GM12873 (cell line): Measurements from ENCODE around the gene AUH.

Source experiments
- TF ChIP-seq, protein P1 (sequence below): IDR thresholded peaks from 2 replicates; pipeline ENCODE4 v1.5.1; 2012; ENCODE audit warnings: low read depth, mild to moderate bottlenecking, moderate library complexity, low read length, control low read depth; ENCODE audit not compliant: insufficient read depth; ENCODE audit errors: missing control alignments

Gene AUH

DNA sequence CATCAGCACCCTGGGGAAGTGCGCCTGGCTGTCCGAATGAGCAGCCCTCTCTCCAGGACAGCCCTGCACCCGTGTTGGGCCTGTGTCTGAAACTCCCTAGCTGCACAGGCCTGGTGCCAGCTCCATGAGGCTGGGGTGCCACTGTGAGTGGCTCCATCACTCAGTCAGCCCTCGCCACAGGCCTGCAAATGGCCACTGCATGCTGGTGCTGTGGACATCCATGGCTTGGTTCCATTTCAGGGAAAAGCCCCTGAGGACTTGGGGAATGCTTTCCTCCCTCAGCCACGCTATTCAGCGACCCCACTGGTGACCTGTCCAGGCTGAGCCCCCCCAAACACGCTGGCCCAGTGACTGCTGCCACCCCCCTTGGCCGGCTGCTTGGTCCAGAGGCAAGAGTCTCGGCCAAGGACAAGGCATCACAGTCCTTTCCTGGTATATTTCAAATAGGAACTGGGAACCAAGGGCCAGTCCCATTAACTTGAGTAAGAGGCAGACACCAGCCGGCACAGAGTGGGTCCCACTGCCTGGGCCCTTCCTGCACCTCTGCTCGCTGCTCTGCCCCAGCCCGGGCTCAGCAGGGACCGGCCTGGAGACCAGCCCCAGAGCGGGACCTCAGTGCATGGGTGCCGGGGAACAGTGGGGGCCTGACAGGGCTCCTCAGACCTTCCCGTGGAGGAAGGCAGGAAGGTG lies 181.3 kb downstream of the AUH start:
- TF ChIP-seq, protein P1, sequence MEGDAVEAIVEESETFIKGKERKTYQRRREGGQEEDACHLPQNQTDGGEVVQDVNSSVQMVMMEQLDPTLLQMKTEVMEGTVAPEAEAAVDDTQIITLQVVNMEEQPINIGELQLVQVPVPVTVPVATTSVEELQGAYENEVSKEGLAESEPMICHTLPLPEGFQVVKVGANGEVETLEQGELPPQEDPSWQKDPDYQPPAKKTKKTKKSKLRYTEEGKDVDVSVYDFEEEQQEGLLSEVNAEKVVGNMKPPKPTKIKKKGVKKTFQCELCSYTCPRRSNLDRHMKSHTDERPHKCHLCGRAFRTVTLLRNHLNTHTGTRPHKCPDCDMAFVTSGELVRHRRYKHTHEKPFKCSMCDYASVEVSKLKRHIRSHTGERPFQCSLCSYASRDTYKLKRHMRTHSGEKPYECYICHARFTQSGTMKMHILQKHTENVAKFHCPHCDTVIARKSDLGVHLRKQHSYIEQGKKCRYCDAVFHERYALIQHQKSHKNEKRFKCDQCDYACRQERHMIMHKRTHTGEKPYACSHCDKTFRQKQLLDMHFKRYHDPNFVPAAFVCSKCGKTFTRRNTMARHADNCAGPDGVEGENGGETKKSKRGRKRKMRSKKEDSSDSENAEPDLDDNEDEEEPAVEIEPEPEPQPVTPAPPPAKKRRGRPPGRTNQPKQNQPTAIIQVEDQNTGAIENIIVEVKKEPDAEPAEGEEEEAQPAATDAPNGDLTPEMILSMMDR = no peak

DNA sequence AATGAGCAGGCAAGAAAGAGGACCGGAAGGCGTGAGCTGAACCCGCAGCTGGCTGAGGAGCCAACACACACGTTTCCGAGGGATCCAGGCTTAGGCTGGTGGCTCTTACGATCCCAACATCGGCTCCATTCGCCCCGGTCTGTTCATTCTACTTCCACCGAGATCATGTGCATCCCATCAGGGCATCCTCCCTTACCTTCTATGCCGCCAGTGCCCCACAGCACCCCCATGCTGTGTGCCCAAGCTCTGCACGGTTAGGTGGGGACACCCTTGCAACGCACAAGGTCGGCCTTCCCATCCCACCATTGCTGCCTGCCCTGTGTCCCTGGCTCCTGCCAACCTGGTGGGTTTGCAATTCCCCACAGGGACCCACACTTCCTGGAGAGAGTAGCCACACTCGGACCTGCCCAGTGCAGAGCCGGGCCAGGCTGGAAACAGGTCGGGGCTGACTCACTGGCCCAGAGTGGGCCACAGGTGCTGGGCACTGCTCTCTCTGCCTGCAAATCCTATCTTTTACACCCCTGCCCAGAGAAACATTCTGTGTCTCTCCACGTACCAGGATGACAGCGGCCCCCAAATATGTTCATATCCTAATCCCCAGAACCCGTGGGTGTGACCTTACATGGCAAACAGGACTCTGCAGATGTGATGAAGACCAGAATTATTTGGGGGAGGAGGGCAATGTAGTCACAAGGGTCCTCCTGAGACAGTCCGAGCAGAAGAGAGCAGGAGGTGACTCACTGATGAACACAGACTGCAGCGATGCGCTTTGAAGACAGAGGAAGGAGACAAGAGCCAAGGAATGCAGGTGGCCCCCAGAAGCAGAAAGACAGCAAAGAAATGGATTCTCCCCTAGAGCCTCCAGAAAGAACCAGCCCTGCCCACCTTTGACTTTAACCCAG lies 182.2 kb downstream of the AUH start:
- TF ChIP-seq, protein P1 = peak; percentile 13

DNA sequence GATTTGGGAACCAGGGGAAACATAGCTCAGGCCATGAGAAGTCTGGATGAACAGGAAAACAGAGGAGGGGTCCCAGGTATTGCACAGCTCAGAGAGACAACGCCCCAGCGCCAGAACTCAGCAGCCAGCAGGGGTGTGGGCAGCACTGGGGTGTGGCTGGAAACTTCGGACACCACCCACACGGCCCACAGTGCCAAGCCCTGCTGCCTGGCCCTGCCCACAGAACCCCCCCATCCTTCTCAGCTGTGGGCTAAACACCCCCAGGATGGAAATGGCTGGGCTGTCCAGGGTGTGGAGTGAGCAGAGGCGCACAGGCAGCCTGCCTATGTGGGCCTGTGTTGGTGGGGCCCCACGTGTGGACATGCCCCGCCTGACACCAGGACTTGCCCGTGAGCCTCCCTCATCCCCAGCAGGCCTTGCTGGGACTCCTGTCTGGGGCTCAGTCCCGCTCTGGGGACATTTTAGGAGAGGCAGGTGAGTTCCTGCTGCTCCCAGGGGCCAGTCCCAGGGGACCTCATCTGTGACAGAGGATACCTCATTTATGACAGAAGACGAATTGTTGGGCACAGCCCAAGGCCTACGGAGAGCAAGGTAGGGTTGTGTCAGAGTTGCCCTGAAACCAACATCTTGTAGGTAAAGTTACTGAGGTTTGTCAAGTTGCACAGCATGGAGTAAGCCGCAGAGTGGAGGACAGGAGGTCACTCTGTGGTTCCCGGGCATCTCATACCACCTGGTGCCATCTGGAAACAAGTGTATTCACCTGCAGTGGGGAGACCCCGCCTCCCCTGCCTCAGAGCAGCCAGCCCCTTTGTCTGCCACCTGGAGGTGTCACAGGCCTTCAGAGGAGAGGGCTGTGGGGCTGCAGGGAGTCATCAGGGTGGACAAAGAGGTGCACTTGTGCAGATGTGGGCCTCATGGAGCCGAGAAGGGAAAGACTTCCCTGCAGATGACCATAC lies 183.2 kb downstream of the AUH start:
- TF ChIP-seq, protein P1 = no peak

DNA sequence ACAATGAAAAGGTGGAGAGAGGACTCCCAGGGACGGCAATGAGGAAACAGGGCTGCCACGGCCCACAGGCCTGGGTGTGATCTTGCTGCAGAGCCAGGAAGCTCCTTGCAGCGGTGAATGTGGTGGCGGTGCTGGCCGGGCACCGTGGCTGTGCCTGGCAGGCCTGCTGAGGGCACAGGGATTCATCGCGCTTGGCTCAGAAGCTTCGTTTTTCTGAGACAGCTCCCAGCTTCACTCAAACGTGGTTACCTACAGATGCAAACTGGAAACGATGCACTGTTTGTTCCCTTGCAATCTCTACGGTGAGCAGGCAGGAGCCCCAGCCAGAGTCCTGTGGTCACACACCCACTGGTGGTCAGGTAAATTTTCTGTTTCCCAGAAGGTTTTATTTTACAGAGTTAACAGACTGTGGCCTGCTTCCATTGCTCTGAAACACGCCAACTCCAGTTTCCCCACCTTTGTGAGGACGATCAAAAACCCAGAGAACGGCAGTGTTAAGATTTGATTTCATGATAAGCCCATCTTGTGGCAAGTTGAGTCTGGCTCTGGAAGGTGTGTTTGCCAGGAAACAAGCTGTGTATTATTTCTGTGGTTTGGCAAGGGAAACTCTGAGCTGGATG lies 183.9 kb downstream of the AUH start:
- TF ChIP-seq, protein P1 = no peak

DNA sequence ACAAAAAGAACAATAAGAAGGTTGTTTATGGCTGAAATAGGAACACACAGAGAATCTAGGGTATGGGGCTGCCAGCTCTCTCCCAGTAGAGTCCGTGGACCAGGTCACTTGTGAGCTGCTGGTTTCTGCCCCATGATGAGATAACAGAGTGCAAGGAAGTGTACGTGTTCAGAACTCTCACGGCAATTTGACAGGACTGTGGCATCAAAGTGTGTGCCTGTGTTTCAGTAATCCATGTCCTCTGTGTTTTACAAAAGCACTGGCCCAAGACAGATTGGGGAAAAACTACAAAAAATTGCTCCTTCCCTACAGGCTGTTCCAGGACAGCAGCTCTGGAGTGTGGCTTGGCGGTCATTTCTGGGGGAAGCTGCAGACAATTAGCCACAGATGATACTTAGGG lies 184.6 kb downstream of the AUH start:
- TF ChIP-seq, protein P1 = no peak

DNA sequence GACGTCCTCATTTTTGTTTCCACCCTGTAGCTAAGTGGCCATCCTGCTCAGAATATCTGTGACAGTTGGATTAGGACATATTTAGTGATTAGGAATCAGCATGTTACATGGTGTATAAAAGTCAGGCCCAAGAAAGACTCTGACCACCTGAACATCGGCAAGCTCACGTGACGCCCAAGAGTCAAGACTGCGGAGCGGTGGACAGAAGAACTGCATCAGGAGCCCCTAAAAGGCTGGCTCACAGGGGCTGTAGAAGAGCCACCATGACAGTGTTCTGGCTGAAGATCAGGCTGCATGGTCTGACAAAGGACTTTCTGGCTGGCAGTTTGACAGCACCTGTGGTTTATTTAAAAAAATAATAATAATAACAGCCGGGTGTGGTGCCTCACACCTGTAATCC lies 185.3 kb downstream of the AUH start:
- TF ChIP-seq, protein P1 = no peak
